Esophagus muscularis mucosa (tissue), 3 donors: ENCODE data around the gene SRPK3.

Source experiments
- POLR2A ChIP-seq: fragments of 450-650 bp; IDR thresholded peaks from one replicate; pipeline ENCODE4 v1.6.1; 2017; ENCODE audit warnings: antibody characterized with exemption, moderate library complexity, mild to moderate bottlenecking, low read depth
- POLR2AphosphoS5 ChIP-seq, 2 donors: sonication (generic); formaldehyde crosslinking; IDR thresholded peaks; one replicate each; pipeline ENCODE4 v1.6.1; 2017; ENCODE audit warnings: antibody characterized with exemption in 2 of 2
- TF ChIP-seq, protein P1 (sequence below), 3 experiments: fragments of 200-600 bp in 2 of 3; fragments of 450-650 bp in 1 of 3; sonication (generic) in 2 of 3; IDR thresholded peaks; one replicate each; pipeline ENCODE4 v1.5.1; 2017 to 2019; ENCODE audit warnings: antibody characterized with exemption in 3 of 3, mild to moderate bottlenecking in 2 of 3, moderate library complexity in 1 of 3

DNA sequence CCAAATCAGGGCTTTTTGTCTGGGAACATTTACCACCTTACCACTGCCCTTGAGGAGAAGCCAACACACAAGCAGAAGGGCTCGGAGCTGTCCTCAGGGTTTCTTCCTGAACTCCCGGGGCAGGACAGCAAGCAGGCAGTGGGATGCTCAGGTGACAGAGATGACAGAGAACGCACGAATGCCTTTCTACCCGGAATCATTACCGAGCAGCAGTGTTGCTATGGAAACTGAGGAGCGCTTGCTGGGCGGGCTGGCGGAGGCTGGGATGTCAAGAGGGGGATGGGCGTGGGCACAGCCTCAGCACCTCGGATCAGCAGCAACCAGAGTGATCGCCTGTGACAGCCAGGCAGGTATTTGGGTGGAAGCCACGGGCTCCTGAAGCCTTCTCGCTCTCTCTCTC is 31.4 kb downstream of the SRPK3 start:
- TF ChIP-seq POLR2AphosphoS5 (IDR thresholded peaks at IDR 0.05) (no peak), POLR2A (no peak)
- TF ChIP-seq, protein P1, sequence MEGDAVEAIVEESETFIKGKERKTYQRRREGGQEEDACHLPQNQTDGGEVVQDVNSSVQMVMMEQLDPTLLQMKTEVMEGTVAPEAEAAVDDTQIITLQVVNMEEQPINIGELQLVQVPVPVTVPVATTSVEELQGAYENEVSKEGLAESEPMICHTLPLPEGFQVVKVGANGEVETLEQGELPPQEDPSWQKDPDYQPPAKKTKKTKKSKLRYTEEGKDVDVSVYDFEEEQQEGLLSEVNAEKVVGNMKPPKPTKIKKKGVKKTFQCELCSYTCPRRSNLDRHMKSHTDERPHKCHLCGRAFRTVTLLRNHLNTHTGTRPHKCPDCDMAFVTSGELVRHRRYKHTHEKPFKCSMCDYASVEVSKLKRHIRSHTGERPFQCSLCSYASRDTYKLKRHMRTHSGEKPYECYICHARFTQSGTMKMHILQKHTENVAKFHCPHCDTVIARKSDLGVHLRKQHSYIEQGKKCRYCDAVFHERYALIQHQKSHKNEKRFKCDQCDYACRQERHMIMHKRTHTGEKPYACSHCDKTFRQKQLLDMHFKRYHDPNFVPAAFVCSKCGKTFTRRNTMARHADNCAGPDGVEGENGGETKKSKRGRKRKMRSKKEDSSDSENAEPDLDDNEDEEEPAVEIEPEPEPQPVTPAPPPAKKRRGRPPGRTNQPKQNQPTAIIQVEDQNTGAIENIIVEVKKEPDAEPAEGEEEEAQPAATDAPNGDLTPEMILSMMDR (IDR thresholded peaks at IDR 0.05), result no peak
